ENCODE results near the gene PRKCE. TPM values are rescaled to one million over a fixed set of nuclear protein-coding genes. Genes with fewer than 3 reads are reported as not detected.

Gene PRKCE
- total RNA-seq, 1 experiment from 2014 or later = 14.0 TPM

- Histone ChIP-seq H3K27me3 (ENCODE audit: control insufficient read depth, insufficient read depth, low read length) (no peaks in the 10 kb centered on the region), H3K9me3 (ENCODE audit: control insufficient read depth, insufficient read depth, low read depth, low read length) (no peaks in the 10 kb centered on the region), H3K27ac (ENCODE audit: low read length) (no peak overlapping the region), H3K4me1 (ENCODE audit: control insufficient read depth, insufficient read depth, low read length) (peaks cover 5% of the 10 kb centered on the region; the same call in 1 of the 2 replicates), H3K36me3 (ENCODE audit: control insufficient read depth, insufficient read depth, low read length) (no peaks in the 10 kb centered on the region), H3K4me3 (ENCODE audit: low read depth in 2 of 2, low read length in 2 of 2) (no peak overlapping the region)
- POLR2A ChIA-PET = no interaction called here
- CTCF ChIA-PET = no interaction called here
- DNase-seq (ENCODE audit: low read depth, low spot score) = no peak
- ATAC-seq = no peak
- TF ChIP-seq POLR2AphosphoS5 (IDR thresholded peaks at IDR 0.05; ENCODE audit: low read depth, low read length) (no peak), CTCF (IDR thresholded peaks at IDR 0.05) (no peak), SIN3A (IDR thresholded peaks at IDR 0.05; ENCODE audit: borderline replicate concordance, insufficient read depth, low read depth, low read length) (no peak), TCF7L2 (IDR thresholded peaks at IDR 0.05; ENCODE audit: low read depth, low read length) (no peak), REST (IDR thresholded peaks at IDR 0.05; ENCODE audit: insufficient read depth in 1 of 2, low read depth in 2 of 2, low read length in 1 of 2) (no peak)
- intact Hi-C loops (cut with micrococcal nuclease; ENCODE audit: unreplicated experiment) = no loop called here
- BruUV-seq (replicated peaks) = no TSS peak
- in situ Hi-C loops (cut with HindIII; ENCODE audit: low pct_unique_long_range_greater_than_20kb, low sequenced_read_pairs) = no loop called here
Observed at GRCh38 chr2:46045888-46046287, 394.4 kb downstream of the PRKCE start.

- BruUV-seq (replicated peaks) = no TSS peak
- POLR2A ChIA-PET = no interaction called here
- DNase-seq (ENCODE audit: low read depth, low spot score) = no peak
- no peak overlapping the region for H3K27ac ChIP-seq (ENCODE audit: low read length)
- H3K4me1 ChIP-seq (ENCODE audit: control insufficient read depth, insufficient read depth, low read length) = peaks cover under 1% of the 10 kb centered on the region; the same call in 1 of the 2 replicates
- no peaks in the 10 kb centered on the region for H3K9me3 ChIP-seq (ENCODE audit: control insufficient read depth, insufficient read depth, low read depth, low read length)
- CTCF ChIA-PET = no interaction called here
- in situ Hi-C loops (cut with HindIII; ENCODE audit: low pct_unique_long_range_greater_than_20kb, low sequenced_read_pairs) = no loop called here
- intact Hi-C loops (cut with micrococcal nuclease; ENCODE audit: unreplicated experiment) = no loop called here
- ATAC-seq = no peak
- H3K4me3 ChIP-seq (ENCODE audit: low read depth in 2 of 2, low read length in 2 of 2) = no peak overlapping the region
- no peak for TF ChIP-seq TCF7L2 (IDR thresholded peaks at IDR 0.05; ENCODE audit: low read depth, low read length)
- TF ChIP-seq REST (IDR thresholded peaks at IDR 0.05; ENCODE audit: insufficient read depth in 1 of 2, low read depth in 2 of 2, low read length in 1 of 2) = no peak
- TF ChIP-seq SIN3A (IDR thresholded peaks at IDR 0.05; ENCODE audit: borderline replicate concordance, insufficient read depth, low read depth, low read length) = no peak
- TF ChIP-seq POLR2AphosphoS5 (IDR thresholded peaks at IDR 0.05; ENCODE audit: low read depth, low read length) = no peak
- TF ChIP-seq CTCF (IDR thresholded peaks at IDR 0.05) = no peak
- no peaks in the 10 kb centered on the region for H3K36me3 ChIP-seq (ENCODE audit: control insufficient read depth, insufficient read depth, low read length)
- H3K27me3 ChIP-seq (ENCODE audit: control insufficient read depth, insufficient read depth, low read length) = no peaks in the 10 kb centered on the region
Observed at GRCh38 chr2:46047290-46047689, 395.8 kb downstream of the PRKCE start.
